AG04449 (cell line): ENCODE data around the gene IL15RA.

Source experiments
- CTCF ChIA-PET: fragments of 350-600 bp; formaldehyde crosslinking; extraction: SDS; loops from one replicate; lab custom pipeline; 2021; ENCODE audit warnings: antibody characterized with exemption; lab: Yijun Ruan, JAX
- POLR2A ChIA-PET: fragments of 400-600, 350-600 bp; formaldehyde crosslinking; extraction: SDS; loops from one replicate; lab custom pipeline; 2020; ENCODE audit warnings: antibody characterized with exemption, inconsistent platforms; lab: Yijun Ruan, JAX
- DNase-seq: peaks from one replicate; pipeline ENCODE4 v3.0.0-alpha.2; 2010; ENCODE audit warnings: low read depth, low spot score
- H3K4me3 ChIP-seq: 2 replicates; pipeline ENCODE4 v1.5.1; 2011; ENCODE audit warnings: low read depth, mild to moderate bottlenecking, control low read depth, low read length
- TF ChIP-seq, protein P1 (sequence below): IDR thresholded peaks from one replicate; pipeline ENCODE4 v1.5.1; 2011; ENCODE audit warnings: mild to moderate bottlenecking, moderate library complexity, low read length, control low read depth, inconsistent platforms; ENCODE audit not compliant: insufficient read depth; ENCODE audit errors: missing control alignments

IL15RA gene

GRCh38 chr10:5975641-5976473, 1.5 kb downstream of the IL15RA start:
- ChIA-PET POLR2A (interaction anchor here (0.6 kb wide), 2 partner anchors 20 to 35 kb away, joined by 3 read pairs; no protein-coding TSS in a partner anchor), CTCF (interaction anchor here (0.9 to 1.9 kb wide), 5 partner anchors 22 to 111 kb away, joined by 3 to 13 read pairs (median 4); no protein-coding TSS in a partner anchor)
- DNase-seq: no peak
- TF ChIP-seq, protein P1, sequence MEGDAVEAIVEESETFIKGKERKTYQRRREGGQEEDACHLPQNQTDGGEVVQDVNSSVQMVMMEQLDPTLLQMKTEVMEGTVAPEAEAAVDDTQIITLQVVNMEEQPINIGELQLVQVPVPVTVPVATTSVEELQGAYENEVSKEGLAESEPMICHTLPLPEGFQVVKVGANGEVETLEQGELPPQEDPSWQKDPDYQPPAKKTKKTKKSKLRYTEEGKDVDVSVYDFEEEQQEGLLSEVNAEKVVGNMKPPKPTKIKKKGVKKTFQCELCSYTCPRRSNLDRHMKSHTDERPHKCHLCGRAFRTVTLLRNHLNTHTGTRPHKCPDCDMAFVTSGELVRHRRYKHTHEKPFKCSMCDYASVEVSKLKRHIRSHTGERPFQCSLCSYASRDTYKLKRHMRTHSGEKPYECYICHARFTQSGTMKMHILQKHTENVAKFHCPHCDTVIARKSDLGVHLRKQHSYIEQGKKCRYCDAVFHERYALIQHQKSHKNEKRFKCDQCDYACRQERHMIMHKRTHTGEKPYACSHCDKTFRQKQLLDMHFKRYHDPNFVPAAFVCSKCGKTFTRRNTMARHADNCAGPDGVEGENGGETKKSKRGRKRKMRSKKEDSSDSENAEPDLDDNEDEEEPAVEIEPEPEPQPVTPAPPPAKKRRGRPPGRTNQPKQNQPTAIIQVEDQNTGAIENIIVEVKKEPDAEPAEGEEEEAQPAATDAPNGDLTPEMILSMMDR: no peak
- peak overlapping the region; percentile 72 for H3K4me3 ChIP-seq

DNA sequence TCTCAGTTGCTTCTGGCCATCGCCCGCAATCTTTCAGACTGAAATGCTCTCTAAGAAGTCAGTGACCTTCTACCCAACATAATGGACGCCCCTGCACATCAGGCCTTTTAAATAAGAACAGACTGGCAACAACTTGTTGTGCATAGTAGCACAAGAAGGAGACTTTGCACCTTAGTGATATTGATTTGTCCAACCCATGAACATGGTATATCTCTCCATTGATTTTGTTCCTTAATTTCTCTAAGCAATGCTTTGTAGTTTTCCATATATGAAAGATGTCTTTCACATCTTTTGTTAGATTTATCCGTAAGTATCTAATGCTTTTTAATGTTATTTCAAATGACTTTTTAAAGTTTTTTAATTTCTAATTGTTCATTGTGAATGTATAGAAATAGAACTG, 4.3 kb downstream of the IL15RA start:
- ChIA-PET CTCF (interaction anchor here (0.8 kb wide), 1 partner anchor 311 kb away, joined by 3 read pairs; no protein-coding TSS in a partner anchor), POLR2A (no interaction called here)
- no peak for DNase-seq
- no peak overlapping the region for H3K4me3 ChIP-seq
- TF ChIP-seq, protein P1: no peak

DNA sequence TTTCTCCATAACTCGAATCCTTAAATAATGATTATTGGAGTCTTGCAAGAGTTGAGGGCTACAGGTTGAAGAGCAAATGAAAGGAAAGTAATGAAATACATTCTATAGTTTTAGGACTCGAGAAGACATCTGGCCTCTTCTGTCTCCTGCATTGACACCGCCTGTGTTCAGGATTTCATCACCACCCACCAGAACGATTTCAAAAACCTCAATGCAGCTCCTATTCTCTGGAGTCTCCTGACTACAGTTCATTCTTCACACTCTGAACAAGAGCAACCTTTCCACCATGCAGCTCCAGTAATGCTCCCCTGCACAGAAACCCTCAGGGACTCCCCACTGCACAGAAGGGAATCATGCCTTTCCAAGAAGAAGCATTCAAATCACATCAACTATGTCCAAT, 5.5 kb downstream of the IL15RA start:
- TF ChIP-seq, protein P1: no peak
- H3K4me3 ChIP-seq: no peak overlapping the region
- ChIA-PET CTCF (interaction anchor here (1.3 kb wide), 1 partner anchor 443 kb away, joined by 3 read pairs; no protein-coding TSS in a partner anchor), POLR2A (no interaction called here)
- DNase-seq: no peak

- CTCF ChIA-PET: interaction anchor here (0.9 to 1.3 kb wide), 2 partner anchors 98 to 443 kb away, joined by 3 read pairs; no protein-coding TSS in a partner anchor
- no peak for DNase-seq
- TF ChIP-seq, protein P1: no peak
- H3K4me3 ChIP-seq: no peak overlapping the region
- POLR2A ChIA-PET: no interaction called here
Measured at GRCh38 chr10:5971315-5971832, 6.0 kb downstream of the IL15RA start.

DNA sequence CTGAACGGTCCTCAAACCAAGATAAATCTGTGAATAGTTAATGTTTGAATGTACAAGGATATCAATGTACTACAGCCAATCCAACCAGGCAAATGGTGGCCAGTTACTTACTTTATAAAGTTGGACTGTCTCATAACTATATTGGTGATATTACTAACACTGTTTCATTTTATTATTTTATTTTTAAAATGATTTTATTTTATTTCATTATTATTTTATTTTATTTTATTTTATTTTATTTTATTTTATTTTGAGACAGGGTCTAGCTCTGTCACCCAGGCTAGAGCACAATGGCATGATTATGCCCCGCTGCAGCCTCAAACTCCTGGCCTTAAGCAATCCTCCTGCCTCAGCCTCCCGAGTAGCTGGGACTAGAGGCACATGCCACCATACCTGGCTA, 6.8 kb downstream of the IL15RA start:
- POLR2A ChIA-PET: no interaction called here
- CTCF ChIA-PET: interaction anchor here (0.9 kb wide), 1 partner anchor 97 kb away, joined by 3 read pairs; no protein-coding TSS in a partner anchor
- no peak overlapping the region for H3K4me3 ChIP-seq
- no peak for DNase-seq
- TF ChIP-seq, protein P1: no peak

DNA sequence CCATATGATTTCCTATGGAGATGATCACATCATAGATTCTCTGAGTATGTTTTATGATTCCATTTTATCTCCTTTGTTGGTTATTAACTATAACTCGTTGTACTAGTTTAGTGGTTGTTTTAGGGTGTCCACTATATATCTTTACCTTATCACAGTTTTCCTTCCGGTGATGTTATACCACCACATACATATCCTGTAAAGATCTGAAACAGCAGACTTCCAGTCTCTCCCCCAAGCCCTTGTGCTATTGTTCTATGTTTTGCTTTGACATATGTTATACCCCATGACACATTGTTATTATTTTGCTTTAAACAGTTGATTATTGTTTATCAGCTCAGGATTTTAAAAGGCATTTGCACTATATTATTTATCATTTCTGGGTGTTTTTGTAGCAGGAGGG, 7.3 kb downstream of the IL15RA start:
- no peak for DNase-seq
- ChIA-PET POLR2A (no interaction called here), CTCF (no interaction called here)
- no peak overlapping the region for H3K4me3 ChIP-seq
- TF ChIP-seq, protein P1: no peak
